ENCODE measurements around the gene IPO11. TPM values are rescaled to one million over a fixed set of nuclear protein-coding genes. Genes with fewer than 3 reads are reported as not detected.

Gene IPO11
- total and polyA plus RNA-seq, 2 of the 13 experiments (the other 11 are each of a cell fraction or from before 2014, with no cell fraction given): 13.9 to 24.4 TPM

- TF ChIP-seq ZNF572 (CRISPR knock-in tag; IDR thresholded peaks at IDR 0.05) (peak; percentile 96), MEIS1 (CRISPR knock-in tag; IDR thresholded peaks at IDR 0.05; ENCODE audit: borderline replicate concordance) (peak; percentile 88; the same call in 1 of the 2 replicates), NR2C2 (CRISPR knock-in tag; IDR thresholded peaks at IDR 0.05; ENCODE audit: borderline replicate concordance) (peak; percentile 69; the same call in 1 of the 2 replicates), FOXK1 (CRISPR knock-in tag; IDR thresholded peaks at IDR 0.05; ENCODE audit: borderline replicate concordance, low read depth) (no peak; the same call in 1 of the 2 replicates), ZNF512 (CRISPR knock-in tag; IDR thresholded peaks at IDR 0.05) (no peak), PTBP1 (IDR thresholded peaks at IDR 0.05; ENCODE audit: low read depth, low read length, poor library complexity, severe bottlenecking) (no peak), ZNF24 (IDR thresholded peaks at IDR 0.05) (no peak), PAF1 (CRISPR knock-in tag; IDR thresholded peaks at IDR 0.05) (no peak), ZBTB4 (CRISPR knock-in tag; IDR thresholded peaks at IDR 0.05; ENCODE audit: borderline replicate concordance) (peak; percentile 65; the same call in 1 of the 2 replicates), ARID3A (IDR thresholded peaks at IDR 0.05; ENCODE audit: low read depth, low read length) (no peak), ZNF768 (CRISPR knock-in tag; IDR thresholded peaks at IDR 0.05) (peak; percentile 77; the same call in 1 of the 2 replicates), ZNF343 (CRISPR knock-in tag; IDR thresholded peaks at IDR 0.05) (peak; percentile 92; the same call in 1 of the 2 replicates), ZNF850 (CRISPR knock-in tag; conservative IDR thresholded peaks at IDR 0.05) (peak; percentile 50; the same call in 1 of the 2 replicates), ZSCAN25 (CRISPR knock-in tag; IDR thresholded peaks at IDR 0.05) (peak; percentile 79), ZNF136 (CRISPR knock-in tag; IDR thresholded peaks at IDR 0.05; ENCODE audit: low read depth) (0 out of 2 replicates have a peak, but pooled peaks have one; percentile 49), ZNF121 (CRISPR knock-in tag; IDR thresholded peaks at IDR 0.05) (peak; percentile 43), FOXP1 (IDR thresholded peaks at IDR 0.05) (no peak), FOXP1 (CRISPR knock-in tag; IDR thresholded peaks at IDR 0.05) (no peak), DBP (CRISPR knock-in tag; IDR thresholded peaks at IDR 0.05; ENCODE audit: not compliant biosample characterization) (no peak), CREM (IDR thresholded peaks at IDR 0.05) (peak; percentile 52; the same call in 1 of the 2 replicates), CREM (CRISPR knock-in tag; IDR thresholded peaks at IDR 0.05) (no peak), BRCA1 (CRISPR knock-in tag; IDR thresholded peaks at IDR 0.05) (no peak; the same call in 1 of the 2 replicates), IKZF4 (CRISPR knock-in tag; IDR thresholded peaks at IDR 0.05; ENCODE audit: borderline replicate concordance, low read depth, not compliant biosample characterization) (peak; percentile 26)
Measured at GRCh38 chr5:62403411-62404250, 8.9 kb upstream of the IPO11 start, which contains the start of gene DIMT1 (continued).

All from HepG2 (cell line).